G401 (cell line): ENCODE data around the gene ALDOA. TPM values are rescaled to one million over a fixed set of nuclear protein-coding genes. Genes with fewer than 3 reads are reported as not detected.
A peak's percentile ranks its signal among the peaks of the same experiment; 100 is the strongest.

Experiments used
- DNase-seq: peaks from one replicate; pipeline ENCODE4 v3.0.0-alpha.2; 2015; ENCODE audit warnings: low spot score
- in situ Hi-C: cut with HindIII; loops from 2 replicates; pipeline ENCODE4 v1.10.0; 2016; ENCODE audit warnings: low sequenced_read_pairs, mixed read lengths
- total RNA-seq: library from RNA; depleted of rRNA; stranded (reverse); fragments of >200 nt; shearing (Covaris generic); gene quantifications from 2 replicates; pipeline ENCODE4 v1.2.3, GENCODE V29; 2014

The ALDOA gene
- total RNA-seq, 1 experiment from 2014 or later = 515 TPM

DNA sequence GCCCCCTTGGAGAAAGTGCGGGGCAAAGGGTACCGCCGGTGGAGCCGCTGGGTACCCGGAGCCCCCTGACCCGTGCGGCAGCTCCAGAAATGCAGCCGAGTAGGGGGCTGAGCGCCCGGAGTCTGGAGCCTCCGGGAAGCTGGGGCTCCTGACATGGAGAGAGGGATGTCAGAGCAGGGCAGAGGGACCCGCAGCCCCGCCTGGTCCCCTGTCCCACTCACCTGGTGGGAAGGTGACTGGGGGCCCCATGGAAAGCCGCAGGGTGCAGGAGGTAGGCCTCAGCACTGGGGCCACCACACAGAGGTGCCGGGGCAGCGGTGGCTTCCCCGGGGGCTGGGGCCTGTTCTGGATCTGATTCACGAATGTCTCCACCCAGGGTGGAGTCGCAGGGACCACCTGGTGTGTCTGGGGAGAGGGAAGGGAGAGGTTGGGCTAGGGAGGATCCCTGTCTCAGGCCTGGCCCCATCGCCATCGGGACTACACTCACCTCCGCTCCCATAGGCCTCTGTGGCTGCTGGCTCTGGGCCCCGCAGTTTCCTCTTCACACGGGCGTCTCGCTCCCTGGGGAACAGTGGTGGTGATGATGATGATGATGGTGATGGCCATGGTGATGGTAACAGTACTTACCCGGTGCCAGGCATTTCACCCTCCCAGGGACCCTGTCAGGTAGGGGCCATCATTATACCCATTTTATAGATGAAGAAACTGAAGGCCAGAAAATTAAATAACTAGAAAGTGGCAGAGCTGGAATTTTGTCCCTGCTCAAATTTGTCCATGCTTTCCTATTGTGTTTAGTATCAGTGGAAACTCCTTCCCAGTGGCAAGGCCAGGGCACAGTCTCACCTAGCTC is 21.0 kb downstream of the ALDOA start:
- no peak for DNase-seq
- in situ Hi-C loops = no loop called here

DNA sequence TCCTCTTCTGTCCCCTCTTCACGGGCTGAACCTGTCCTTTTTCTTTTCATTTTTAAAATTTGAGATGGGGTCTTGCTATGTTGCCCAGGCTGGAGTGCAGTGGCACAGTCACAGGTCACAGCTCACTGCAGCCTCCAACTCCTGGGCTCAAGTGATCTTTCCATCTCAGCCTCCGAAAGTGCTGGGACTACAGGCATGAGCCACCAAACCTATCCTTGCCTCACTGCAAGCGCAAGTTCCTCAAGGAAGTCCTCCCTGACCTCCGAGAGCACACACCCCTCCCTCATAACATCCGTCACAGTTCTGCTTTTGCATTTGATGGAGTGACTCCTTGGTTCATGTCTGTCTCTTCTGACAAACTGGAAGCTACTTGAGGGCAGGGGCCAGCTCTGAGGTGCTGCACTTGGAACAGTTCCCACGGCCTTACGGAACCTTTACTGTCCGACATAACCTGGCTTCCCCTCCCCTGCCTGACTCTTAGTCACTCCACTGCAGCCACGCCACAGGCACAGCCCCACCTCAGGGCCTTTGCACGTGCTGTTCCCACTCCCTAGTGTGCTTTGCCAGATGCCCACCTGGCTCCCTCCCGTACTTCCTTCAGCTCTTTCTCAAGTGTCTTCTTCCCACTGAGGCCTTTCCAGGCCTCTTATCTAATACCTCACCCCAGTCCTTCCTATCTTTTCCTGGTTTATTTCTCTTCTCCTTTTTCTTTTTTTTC is 21.8 kb downstream of the ALDOA start:
- no peak for DNase-seq
- in situ Hi-C loops = no loop called here

DNA sequence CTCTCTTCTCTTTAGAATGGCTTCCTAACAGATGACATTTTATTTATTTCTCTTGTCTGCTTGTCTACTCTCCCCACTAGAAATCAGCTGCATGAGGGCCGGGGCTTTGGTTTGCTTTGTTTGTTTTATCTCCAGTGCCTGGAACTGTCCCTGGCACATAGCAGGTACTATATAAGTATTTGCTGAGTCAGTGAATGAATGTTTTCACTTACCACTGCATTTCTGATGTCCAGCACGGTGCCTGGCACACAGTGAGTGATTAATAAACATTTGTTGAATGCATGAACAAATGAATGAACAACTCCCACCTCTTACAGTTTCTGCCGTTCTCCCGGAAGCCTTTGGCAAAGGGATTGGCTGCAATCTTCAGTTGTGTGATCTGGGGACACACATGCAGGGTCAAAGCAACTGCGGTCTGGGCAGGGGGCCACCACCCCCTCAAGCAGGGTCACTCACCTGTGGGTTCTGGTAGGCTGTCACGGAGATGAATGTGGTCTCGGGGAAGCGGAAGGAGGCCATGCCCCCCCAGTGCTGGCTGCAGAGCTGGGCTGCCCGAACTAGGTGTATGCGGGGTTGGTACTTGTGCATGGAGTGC is 22.8 kb downstream of the ALDOA start:
- in situ Hi-C loops = no loop called here
- DNase-seq = no peak

DNA sequence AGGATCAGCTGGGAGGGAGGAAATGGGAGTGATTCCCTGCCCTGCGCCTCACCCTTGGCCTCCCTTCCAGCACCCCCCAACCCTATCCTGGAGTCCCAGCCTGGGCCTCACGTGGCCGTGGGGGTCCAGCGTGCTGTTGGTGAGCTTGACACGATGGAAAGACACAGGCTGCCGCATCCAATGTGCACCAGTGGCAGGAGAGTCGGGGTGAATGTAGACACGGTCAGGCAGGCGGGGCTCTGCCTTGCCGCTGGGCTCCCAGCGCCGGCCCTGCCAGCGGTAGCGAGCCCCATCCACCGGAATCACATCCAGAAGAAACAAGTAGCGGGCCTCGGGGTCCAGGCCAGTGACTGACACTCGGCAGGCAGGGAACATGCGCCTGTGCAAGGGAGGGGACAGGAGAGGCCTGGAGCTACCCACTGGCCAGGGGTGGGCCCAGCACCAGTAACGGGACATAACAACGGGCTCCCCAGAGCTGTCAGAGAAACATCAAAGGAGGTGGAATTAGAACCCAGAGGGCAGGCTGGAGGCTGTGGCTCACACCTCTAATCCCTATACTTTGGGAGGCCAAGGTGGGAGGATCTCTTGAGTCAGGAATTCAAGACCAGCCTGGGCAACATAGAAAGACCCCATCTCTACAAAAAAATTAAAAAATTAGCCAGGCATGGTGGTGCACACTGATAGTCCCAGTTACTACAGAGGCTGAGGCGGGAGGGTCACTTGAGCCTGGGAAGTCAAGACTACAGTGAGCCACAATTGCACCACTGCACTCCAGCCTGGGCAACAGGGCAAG is 23.5 kb downstream of the ALDOA start:
- in situ Hi-C loops = no loop called here
- no peak for DNase-seq

DNA sequence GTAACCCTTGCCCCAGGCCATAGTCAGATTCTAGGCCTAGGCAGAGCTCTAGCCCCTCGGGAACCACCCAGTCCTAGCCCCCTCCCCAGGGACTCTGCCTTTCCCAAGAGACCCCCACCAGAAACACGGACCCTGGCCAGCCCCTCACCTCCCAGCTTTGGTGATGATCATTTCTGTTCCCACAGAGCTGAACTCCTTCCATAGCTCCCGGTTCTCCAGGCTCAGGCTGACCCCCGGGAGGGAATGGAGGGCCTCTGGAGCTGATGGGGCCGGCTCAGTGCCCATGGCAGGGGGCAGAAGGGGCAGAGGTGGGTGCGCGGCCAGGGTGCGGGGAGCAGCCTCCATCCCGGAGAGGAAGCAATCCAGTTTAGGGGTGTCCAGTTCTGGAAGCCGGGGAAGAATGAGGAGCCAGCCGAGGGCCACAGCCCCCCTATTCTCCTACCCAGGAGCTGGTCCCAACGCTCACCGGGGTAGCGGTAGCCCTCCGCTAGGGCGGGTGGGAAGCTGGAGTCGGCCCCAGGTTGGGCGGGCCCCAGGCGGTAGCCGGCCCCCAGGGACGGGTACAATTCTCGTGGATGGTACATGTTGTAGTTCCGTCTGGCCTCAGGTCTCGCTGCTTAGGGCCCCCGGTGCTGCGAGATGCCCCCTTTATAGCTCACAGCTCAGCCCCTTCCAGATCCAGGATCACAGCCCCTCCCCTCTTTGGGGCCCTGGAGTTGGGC is 25.2 kb downstream of the ALDOA start:
- DNase-seq = no peak
- in situ Hi-C loops = no loop called here

DNA sequence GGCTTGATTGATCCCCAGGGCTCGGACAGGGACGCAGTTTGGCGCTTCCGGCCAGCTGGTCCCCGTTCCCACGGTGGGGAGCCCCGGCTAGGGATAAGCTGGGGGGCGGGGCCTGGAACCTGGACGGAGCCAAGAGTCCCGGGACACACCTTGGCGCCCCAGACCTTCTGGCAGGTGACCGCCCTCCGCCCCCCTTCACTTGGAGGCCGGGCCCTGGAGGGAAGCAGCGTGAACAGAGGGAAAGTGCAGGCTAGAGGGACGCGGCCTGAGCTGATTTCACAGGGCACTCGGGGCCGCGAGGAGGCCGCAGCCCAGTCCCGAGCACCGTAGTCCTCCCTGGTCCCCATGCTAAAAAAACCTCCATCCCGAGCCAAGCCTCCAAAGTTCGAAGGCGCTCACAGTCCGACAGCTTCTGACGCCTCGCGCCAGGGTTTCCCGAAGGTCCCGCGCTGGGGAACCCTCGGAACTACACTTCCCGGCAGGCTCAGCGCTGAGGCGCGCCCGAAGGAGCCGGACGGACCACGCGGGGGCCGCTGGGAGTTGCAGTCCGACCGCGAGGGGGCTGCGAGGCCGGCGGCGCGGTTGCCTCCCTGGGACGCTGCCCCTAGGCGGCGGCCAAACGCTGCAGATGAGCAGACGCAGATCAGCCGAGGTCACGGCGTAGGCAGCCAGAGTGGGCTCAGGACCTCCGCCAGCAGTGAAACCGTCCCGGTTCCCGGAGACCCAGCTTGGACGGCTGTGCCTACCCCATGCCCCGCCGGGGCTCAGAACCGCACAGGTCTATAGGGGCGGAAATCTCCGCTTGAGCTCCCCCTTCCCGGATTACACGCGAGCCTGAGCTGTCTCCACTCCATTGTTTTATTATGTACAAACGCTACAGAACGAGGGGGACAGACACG is 26.2 kb downstream of the ALDOA start, which contains the start of gene TBX6:
TSS of gene TBX6 (minus strand) at position 451 of the 899 bp plus-strand sequence. CDS start 731 bp downstream, outside the sequence.
- in situ Hi-C loops = no loop called here
- DNase-seq = peak; percentile 86

DNA sequence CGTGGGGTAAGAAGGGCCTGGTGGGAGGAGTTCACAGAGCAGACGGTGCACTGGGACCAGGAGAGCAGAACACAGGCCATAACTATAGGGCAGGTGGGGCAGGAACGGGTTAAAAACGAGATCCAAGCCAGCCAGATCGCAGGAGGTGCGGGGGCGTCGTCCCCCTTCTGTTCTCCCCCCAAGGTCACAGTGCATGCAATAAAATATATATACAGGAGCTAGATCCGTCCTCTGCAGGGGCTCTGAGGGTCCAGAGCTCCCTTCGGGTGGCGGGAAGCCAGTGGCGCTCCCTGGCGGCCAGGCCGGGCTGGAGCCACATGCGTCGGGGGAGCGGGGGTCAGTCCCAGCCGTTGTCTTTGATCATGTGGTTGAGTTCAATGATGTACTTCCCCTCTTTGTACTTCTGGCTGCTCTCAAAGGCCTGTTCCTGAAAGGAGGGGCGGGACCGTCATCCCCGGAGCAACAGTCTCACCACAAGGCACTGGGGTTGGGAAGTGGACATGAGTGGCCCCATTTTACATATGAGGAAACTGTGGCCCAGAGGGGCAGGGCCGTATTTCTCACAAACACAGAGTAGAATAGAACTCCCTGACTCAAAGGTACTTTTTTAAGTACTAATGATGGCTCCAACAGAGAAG is 26.9 kb downstream of the ALDOA start:
- DNase-seq = peak; percentile 39

DNA sequence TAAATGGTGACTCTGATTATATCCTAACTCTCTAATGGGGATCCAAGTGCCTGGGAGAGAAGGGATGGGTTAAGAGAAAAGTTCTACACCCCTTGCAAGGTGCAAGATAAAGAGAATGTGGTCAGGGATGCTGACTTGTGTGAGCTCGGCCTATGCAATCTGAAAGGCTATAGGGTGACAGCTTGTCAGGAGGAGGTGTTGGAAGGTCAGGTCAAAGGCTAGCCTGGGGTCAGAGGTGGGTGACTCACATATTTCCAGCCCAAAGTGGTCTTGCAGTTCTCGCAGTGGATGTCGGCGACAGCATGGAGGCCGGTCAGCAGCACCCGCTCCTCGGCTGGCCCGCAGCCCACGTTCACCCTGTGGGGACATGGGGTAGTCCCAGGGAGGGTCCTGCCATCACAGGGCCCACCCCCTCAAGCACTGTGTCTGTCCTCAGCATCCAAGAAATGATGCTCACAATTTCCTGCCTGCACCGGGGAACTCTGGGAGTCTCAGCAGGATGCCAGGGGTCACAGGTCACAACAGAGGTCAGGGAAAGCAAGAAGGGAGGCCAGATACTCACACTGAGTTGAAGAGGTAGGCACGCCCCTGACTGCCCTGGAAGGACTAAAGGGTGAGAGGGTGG is 29.1 kb downstream of the ALDOA start:
- in situ Hi-C loops = no loop called here
- DNase-seq = no peak

More for the DNA sequence above, 26.9 kb downstream of the ALDOA start:
- in situ Hi-C loops = no loop called here

DNA sequence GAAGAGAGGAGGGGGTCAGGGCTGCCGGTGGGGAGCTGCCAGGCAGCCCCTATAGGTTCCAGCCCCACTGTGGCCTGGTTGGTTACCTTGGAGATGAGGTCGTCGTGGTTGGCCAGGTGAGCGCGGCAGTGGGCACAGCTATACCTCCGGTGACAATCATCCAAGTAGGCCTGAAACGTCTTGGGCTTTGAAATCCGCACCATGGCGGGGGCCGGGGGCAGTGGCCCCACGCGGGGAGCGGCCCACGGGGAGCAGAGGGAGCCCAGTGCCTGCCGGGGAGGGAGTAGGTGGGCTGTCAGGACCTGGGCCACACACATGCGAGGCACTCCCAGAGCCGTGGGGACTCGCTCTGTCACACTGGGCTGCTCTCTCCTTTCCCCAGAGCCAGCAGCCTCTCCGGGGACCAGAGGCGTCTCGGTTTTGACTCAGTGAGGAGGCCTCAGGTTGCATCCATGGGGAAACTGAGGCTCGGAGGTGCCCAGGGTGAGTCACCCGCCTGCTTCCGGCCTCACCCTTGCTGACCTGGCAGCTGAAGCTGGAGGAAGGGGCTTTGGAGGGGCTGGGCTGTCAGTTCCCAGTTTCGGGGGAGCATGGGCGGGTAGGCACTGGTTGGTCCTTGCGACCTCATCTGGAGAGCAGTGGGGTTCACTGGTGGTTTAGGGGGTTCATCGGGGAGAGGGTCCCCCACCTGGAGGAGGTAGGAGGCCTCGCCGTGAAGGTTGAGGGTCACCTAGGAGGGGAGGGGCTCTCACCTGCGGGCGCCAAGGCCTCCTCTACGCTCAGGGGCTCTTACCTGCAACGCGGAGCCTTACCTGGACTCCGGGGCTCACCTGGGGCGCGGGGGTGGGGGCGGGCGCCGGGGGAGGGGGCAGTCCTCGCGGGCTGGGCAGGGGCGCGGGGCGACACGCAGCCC is 29.9 kb downstream of the ALDOA start:
- in situ Hi-C loops = no loop called here

DNA sequence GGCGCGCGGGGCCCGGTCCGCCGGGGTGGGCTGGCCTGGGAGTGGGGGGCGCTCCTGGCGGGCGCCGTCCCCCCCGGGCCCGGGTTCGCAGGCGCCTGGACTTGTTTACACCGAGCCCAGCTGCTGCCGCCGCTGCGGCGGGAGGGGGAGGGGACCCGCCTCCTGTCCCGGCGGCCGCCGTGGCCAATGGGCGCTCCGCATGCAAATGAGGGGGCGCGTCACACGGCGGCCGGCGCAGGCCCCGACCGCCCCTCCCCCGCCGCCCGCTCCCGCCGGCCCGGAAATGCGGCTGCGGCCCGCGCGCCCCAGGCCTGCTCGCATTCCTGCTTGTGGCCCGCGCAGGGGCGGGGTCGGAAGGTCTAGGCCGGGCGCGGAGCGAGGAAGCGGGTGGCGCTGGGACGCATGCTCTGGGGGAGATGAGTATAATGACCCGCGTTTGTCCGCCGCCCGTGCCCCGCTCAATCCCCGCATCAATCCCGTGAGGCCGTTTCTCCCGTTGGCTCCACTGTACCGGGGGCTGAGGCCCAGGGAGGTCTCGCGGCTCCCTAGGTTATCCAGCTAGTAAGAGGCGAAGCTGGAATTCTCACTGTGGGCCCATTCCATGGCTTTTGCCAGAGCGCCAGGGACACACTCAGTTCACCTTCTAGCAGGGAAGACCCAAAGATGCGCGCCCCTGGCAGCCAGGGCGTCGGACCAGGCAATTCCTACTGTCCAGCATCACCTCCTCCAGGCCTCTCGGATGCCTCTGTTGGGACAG is 30.7 kb downstream of the ALDOA start, which contains the start of gene YPEL3:
TSS of gene YPEL3 (minus strand) at position 109 of the 757 bp plus-strand sequence. CDS start 731 bp downstream, outside the sequence.
- peak; percentile 89 for DNase-seq
- in situ Hi-C loops = no loop called here

More for the DNA sequence above, 29.9 kb downstream of the ALDOA start:
- DNase-seq = no peak

DNA sequence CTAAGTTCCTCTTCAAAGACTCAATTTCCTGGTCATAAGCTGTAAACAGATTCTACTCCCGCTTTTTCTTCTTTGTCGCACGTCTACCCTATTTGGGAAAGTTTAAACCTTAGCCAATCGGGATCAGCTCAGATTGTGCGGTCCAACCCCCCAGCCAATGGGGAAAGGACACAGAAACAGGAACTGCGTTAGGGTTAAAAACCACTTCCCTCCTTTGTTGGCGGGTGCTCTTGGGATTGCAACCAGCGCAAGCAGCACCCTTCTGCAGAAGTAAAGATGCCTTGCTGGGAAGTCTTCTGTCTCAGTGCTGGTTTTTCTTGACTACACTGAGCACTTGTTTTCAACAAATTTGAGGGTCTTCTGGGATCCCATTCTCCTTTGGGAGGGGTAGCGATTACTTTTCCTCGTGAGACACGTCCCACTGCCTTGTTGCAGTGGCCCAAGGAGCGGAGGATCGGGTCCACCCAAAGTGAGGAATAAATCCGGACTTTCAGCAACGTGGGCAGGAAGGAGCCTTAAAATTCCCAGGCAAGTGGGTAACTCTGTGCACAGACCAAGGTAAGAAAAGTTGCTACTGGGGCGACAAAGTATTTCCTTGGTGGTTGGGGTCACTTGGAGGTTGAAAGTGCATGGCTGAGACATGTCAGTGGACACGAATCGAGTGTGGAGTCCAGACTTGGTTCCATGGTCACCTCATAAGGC is 31.5 kb downstream of the ALDOA start:
- in situ Hi-C loops = no loop called here

DNA sequence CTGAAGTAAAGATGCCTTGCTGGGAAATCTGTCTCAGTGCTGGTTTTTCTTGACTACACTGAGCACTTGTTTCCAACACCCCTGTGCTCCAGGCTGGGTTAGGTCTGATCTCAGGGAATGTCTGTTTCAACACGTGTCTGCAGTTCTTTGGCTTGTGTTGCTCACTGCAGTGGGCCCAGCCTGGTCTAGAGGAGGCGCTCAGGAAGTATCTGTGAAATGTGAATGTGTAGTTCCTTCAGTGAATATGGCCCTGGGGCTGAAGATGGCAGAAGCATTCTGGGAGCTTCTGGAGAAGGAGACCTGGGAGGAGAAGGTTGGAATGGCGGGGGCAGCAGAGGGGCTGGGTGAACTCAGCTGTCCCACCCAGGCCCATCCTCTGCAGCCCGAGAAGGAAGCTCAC is 38.5 kb downstream of the ALDOA start:
- in situ Hi-C loops = no loop called here
- no peak for DNase-seq

More for the DNA sequence above, 31.5 kb downstream of the ALDOA start:
- no peak for DNase-seq

DNA sequence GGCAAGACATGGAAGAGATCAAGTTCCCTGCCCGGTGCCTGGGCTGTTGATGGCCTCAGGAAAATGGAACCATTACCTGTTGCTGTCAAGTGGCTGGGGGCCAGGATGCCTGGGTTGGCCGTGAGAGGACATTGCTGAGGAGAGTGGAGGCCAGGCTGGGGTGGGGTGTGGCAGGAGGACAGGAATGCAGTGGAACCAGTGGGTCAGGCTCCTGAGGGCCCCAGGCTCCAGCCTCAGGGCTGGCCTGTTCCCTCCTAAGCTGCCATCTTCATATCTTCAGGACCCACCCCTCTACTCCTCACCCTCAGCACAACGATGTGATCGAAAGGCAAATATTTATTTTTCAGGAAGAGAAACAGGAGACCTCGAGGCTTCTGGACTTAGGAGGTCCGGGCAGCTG is 38.9 kb downstream of the ALDOA start:
- in situ Hi-C loops = no loop called here
- no peak for DNase-seq

DNA sequence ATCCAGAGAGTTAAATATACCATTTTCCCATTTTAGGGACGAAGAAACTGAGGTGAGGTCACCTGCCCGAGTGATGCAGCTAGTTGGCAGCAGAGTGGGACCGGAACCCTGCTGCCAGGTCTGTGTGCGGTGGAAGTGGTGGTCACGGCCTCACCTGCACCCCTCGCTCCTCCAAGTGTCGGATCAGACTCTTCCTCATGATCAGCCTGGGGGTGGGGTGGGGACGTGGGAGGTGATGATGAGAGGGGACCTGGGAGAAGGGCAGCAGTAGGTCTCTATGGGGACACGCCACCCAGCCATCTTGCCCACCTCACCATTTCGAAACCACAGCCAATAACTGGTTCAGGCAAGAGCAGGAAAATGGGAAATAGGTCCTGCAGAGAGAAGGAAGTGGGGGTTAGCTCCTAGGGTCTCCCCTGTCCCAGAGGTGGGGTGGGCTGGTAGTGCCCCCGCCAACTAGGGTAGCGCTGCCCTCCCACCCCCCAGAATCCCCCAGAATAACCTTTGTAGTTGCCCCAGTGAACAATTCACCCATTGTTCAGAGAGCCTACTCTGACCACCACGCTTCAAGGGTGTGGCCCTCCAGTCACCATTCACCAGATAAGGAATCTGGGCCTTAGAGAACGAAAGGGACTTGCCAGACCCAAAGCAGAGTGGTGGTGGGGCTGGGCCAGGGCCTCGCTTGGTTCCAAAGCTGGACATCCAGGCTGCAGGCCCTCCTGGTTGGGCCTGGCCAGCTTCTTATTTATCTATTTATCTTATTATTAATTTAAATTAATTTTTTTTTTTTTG is 42.7 kb downstream of the ALDOA start:
- in situ Hi-C loops = no loop called here

More for the DNA sequence above, 42.7 kb downstream of the ALDOA start:
- DNase-seq = no peak
